Thymus (tissue), 11 donors: ENCODE results near the gene DSE. TPM values are rescaled to one million over a fixed set of nuclear protein-coding genes. Genes with fewer than 3 reads are reported as not detected.

Experiments used
- DNase-seq, 9 donors: peaks; one replicate each; pipeline ENCODE4 v3.0.0-alpha.2; 2013; ENCODE audit warnings: low spot score in 9 of 9, low read depth in 6 of 9, missing footprints in 1 of 9
- H3K27ac ChIP-seq, 2 donors: one replicate each; pipeline ENCODE4 v1.5.1; 2013; ENCODE audit warnings: control low read depth in 1 of 2, low read depth in 1 of 2, low read length in 1 of 2, mild to moderate bottlenecking in 1 of 2, moderate library complexity in 1 of 2
- H3K27me3 ChIP-seq, 2 donors: one replicate each; pipeline ENCODE4 v1.5.1; 2013; ENCODE audit warnings: low read length in 1 of 2; ENCODE audit not compliant: control insufficient read depth in 2 of 2, insufficient read depth in 1 of 2
- H3K36me3 ChIP-seq, 2 donors: one replicate each; pipeline ENCODE4 v1.5.1; 2013; ENCODE audit warnings: low read length in 1 of 2, mild to moderate bottlenecking in 1 of 2, moderate library complexity in 1 of 2; ENCODE audit not compliant: control insufficient read depth in 2 of 2, insufficient read depth in 2 of 2
- H3K4me1 ChIP-seq, 2 donors: one replicate each; pipeline ENCODE4 v1.5.1; 2013; ENCODE audit warnings: low read length in 2 of 2; ENCODE audit not compliant: control insufficient read depth in 2 of 2, insufficient read depth in 2 of 2
- H3K4me3 ChIP-seq, 2 donors: one replicate each; pipeline ENCODE4 v1.5.1; 2013; ENCODE audit warnings: low read length in 2 of 2, control low read depth in 1 of 2, mild to moderate bottlenecking in 1 of 2
- H3K9me3 ChIP-seq, 2 donors: one replicate each; pipeline ENCODE4 v1.5.1; 2013; ENCODE audit warnings: low read length in 1 of 2, mild to moderate bottlenecking in 1 of 2; ENCODE audit not compliant: control insufficient read depth in 2 of 2, insufficient read depth in 1 of 2
- WGBS: extraction: QIAGEN DNeasy Blood & Tissue Kit; methylation state at CpG from one replicate; pipeline ENCODE4 v1.1.7; 2013; 5-methylcytosine and 5-hydroxymethylcytosine counted together
- polyA plus RNA-seq: library from polyadenylated mRNA; stranded (reverse); fragments of 200-250 nt; gene quantifications from one replicate; pipeline ENCODE4 v1.2.3, GENCODE V29; 2013
- total RNA-seq: library from RNA; stranded (reverse); fragments of 120-200 nt; gene quantifications from one replicate; pipeline ENCODE4 v1.2.4, GENCODE V29; 2013
- donor health status: healthy.

DSE gene
- total and polyA plus RNA-seq, 2 donors: 12.8 to 23.8 TPM

DNA sequence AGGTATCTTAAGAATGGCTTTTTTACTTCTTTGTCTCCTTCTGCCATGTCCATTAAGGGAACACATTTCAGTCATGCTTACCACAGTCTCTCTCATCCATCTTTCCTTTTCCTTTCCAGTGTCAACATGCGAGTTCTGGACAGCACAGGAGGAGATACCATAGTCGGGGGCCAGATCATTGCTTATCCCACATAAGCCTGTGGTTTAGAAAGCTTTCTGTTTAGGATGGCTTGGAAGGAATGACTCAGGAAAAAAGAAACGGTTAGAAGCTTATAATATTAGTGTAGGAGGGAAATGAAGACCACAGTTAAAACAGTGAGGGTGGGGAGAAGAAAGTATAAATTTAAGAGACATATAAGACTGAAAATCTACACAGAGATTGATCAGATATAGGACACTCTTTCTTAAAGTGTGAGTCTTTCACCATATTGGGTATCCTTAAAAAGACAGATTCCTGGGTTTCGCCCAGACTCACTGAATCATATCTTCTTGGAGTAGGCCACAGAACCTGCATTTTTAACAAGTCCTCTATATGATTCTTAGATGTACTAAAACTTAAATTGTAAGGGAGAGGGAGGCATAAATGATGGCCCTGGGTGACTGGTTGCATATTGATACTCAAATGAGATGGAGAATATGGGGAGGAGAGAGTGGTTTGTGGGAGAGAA, 36.1 kb downstream of the DSE start:
- no peak overlapping the region for H3K27ac ChIP-seq

GRCh38 chr6:116408491-116408890, 37.7 kb downstream of the DSE start:
- H3K4me1 ChIP-seq: peaks cover 4 to 14% of the 10 kb centered on the region in 2 donors
- no peaks in the 10 kb centered on the region for H3K27me3 ChIP-seq
- no peak for DNase-seq
- WGBS: 93% methylated on average over 4 of the region's 4 CpGs
- no peak overlapping the region for H3K27ac ChIP-seq
- H3K4me3 ChIP-seq: no peak overlapping the region
- no peaks in the 10 kb centered on the region for H3K9me3 ChIP-seq
- no peaks in the 10 kb centered on the region for H3K36me3 ChIP-seq

More for the DNA sequence above, 36.1 kb downstream of the DSE start:
- H3K4me1 ChIP-seq: peaks cover 4 to 14% of the 10 kb centered on the region in 2 donors
- H3K27me3 ChIP-seq: no peaks in the 10 kb centered on the region
- no peaks in the 10 kb centered on the region for H3K36me3 ChIP-seq
- DNase-seq: no peak
- no peak overlapping the region for H3K4me3 ChIP-seq
- 53% methylated on average over 4 of the region's 4 CpGs for WGBS
- H3K9me3 ChIP-seq: no peaks in the 10 kb centered on the region

DNA sequence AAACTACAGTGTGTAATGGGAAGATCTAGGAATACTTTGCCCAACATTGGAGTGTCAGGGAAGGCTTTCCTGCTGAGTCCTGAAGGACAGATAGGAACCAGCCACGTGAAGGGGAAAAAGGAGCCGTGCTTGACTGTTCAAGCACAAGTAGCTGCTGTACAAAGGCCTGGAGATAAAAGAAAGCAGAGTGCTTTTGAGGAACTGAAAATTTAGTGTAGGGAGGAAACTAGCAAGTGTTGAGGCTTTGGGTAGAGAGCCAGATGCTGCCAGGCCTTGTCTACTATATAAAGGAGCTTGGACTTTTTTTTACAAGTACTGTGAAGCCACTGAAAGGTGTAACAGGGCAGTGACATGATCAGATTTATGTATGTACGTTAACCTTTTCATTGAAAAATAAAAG, 39.0 kb downstream of the DSE start:
- Histone ChIP-seq H3K36me3 (no peaks in the 10 kb centered on the region), H3K9me3 (no peaks in the 10 kb centered on the region), H3K4me1 (peaks cover 4 to 14% of the 10 kb centered on the region in 2 donors), H3K4me3 (no peak overlapping the region), H3K27ac (no peak overlapping the region), H3K27me3 (no peaks in the 10 kb centered on the region)
- DNase-seq: peak in 1 of 9 donors; percentile 48
- 14% methylated on average over 3 of the region's 3 CpGs for WGBS

DNA sequence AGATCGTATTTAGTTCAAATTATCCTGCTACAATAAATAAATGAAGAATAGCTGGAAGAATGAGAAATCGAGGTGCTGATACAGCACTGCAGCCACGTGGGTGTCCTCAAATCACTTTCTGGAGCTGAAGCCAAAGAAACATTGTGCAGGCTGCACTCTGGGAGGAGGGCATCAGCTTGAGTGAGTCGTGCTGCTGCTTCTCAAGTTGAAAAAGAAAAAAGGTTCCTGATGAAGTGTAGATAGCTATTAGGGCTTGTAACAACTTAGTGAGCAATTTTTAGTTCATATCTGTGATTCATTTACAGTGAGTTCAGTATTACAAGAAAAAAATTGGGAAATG, 40.5 kb downstream of the DSE start:
- no peaks in the 10 kb centered on the region for H3K9me3 ChIP-seq
- no peaks in the 10 kb centered on the region for H3K36me3 ChIP-seq
- H3K4me1 ChIP-seq: peaks cover 0 to 7% of the 10 kb centered on the region in 2 donors
- no peak overlapping the region for H3K4me3 ChIP-seq
- H3K27ac ChIP-seq: no peak overlapping the region
- H3K27me3 ChIP-seq: no peaks in the 10 kb centered on the region
- DNase-seq: no peak
- WGBS: 38% methylated on average over 4 of the region's 4 CpGs

DNA sequence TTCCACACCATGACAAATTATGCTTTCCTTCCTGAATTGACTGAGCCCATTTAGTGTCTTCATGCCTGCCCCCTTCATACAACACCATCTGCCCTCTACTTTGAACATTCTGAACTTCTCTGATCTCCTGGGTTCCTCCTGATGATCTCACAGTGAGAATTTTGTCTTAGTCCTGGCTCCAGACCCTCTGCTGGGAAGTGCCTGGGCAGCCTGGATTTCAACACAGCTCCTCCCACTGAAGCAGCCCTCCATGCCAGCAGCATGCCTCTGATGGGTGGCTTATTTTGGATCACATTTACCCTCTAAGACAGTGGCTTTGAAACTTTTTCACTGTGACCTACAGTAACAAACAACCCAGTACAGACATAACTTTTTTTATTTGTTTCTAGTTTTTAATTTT, 41.5 kb downstream of the DSE start:
- H3K27ac ChIP-seq: no peak overlapping the region
- DNase-seq: no peak
- H3K4me1 ChIP-seq: peaks cover 0 to 7% of the 10 kb centered on the region in 2 donors
- no peaks in the 10 kb centered on the region for H3K36me3 ChIP-seq
- H3K9me3 ChIP-seq: no peaks in the 10 kb centered on the region
- no peaks in the 10 kb centered on the region for H3K27me3 ChIP-seq
- H3K4me3 ChIP-seq: no peak overlapping the region

DNA sequence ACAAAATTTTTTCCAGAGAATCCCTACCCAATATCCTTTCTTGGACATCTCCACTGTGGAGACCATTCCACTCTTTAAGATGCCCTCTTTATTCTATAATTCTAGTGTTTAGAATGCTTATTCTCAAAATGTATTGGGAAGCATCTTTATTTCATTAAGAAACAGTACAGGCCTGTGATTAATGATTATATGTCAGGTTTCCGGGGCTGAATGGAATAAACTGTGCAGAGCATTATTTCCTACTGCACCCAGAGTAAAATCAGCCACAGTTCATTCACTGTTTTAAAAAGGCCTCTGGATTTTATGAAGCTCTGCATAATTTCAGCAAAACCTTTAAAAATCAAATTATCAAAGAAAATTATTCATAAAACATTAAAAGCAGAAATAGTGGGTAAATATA, 42.6 kb downstream of the DSE start:
- H3K27me3 ChIP-seq: no peaks in the 10 kb centered on the region
- no peak overlapping the region for H3K27ac ChIP-seq
- H3K4me3 ChIP-seq: no peak overlapping the region
- WGBS: 96% methylated on average over 1 of the region's 1 CpG
- H3K36me3 ChIP-seq: no peaks in the 10 kb centered on the region
- DNase-seq: no peak
- peaks cover 0 to 7% of the 10 kb centered on the region in 2 donors for H3K4me1 ChIP-seq
- no peaks in the 10 kb centered on the region for H3K9me3 ChIP-seq

DNA sequence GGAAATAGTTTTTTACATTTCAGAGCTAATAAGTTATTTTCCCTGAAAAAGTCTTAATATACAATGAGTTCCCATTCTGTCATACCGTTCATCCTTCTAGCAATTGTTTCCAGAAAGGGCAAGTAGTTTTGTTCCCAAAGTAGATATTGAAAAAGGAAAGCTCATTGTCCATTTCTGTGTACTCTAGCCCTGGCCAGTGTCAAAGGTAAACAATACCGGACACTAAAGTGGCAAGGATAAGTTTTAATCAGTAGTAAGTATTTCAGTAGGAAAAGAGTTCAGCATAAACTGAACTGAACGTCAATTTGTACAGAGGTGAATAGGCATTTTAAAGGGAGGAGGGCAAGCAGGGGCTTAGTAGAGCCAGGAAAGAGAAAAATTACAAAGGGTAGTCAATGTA, 46.9 kb downstream of the DSE start:
- no peaks in the 10 kb centered on the region for H3K36me3 ChIP-seq
- no peaks in the 10 kb centered on the region for H3K4me1 ChIP-seq
- H3K27ac ChIP-seq: no peak overlapping the region
- H3K4me3 ChIP-seq: no peak overlapping the region
- DNase-seq: no peak
- H3K27me3 ChIP-seq: no peaks in the 10 kb centered on the region
- WGBS: 98% methylated on average over 3 of the region's 3 CpGs
- no peaks in the 10 kb centered on the region for H3K9me3 ChIP-seq

GRCh38 chr6:116419069-116419786, 48.5 kb downstream of the DSE start:
- DNase-seq: no peak
- Histone ChIP-seq H3K27ac (no peak overlapping the region), H3K4me3 (no peak overlapping the region), H3K9me3 (no peaks in the 10 kb centered on the region), H3K36me3 (no peaks in the 10 kb centered on the region), H3K27me3 (no peaks in the 10 kb centered on the region), H3K4me1 (no peaks in the 10 kb centered on the region)
- WGBS: 96% methylated on average over 2 of the region's 2 CpGs

GRCh38 chr6:116420341-116420740, 49.6 kb downstream of the DSE start:
- Histone ChIP-seq H3K4me3 (no peak overlapping the region), H3K27ac (no peak overlapping the region), H3K27me3 (no peaks in the 10 kb centered on the region), H3K4me1 (no peaks in the 10 kb centered on the region), H3K36me3 (no peaks in the 10 kb centered on the region), H3K9me3 (no peaks in the 10 kb centered on the region)
- WGBS: 97% methylated on average over 5 of the region's 5 CpGs
- no peak for DNase-seq
